SK-N-SH treated with all-trans-retinoic acid at 6 μM for 48 hours (cell line): ENCODE data around the gene AGRP.
A peak's percentile ranks its signal among the peaks of the same experiment; 100 is the strongest.

Source experiments
- ATAC-seq: fragments of 200-7000 bp; cut with Tn5 transposase; 3 replicates; pipeline ENCODE4 v1.9.1; 2020; ENCODE audit warnings: mild to moderate bottlenecking, moderate library complexity
- ARNTL ChIP-seq: fragments of 450-650 bp; formaldehyde crosslinking; IDR thresholded peaks from 2 replicates; pipeline ENCODE4 v1.5.0; 2020; ENCODE audit warnings: low read depth, mild to moderate bottlenecking, moderate library complexity, borderline replicate concordance
- BACH2 ChIP-seq: fragments of 250-450 bp; sonication (Bioruptor Pico); IDR thresholded peaks from 2 replicates; pipeline ENCODE4 v1.9.0; 2021; ENCODE audit warnings: mild to moderate bottlenecking, borderline replicate concordance
- CSDC2 ChIP-seq: fragments of 250-450 bp; sonication (Bioruptor Pico); IDR thresholded peaks from 2 replicates; pipeline ENCODE4 v1.5.0; 2020; ENCODE audit warnings: mild to moderate bottlenecking, moderate library complexity
- ESRRG ChIP-seq: fragments of 250-450 bp; sonication (Bioruptor Pico); IDR thresholded peaks from 2 replicates; pipeline ENCODE4 v1.6.1; 2021; ENCODE audit warnings: mild to moderate bottlenecking
- GLIS3 ChIP-seq: fragments of 250-450 bp; sonication (Bioruptor Pico); IDR thresholded peaks from 2 replicates; pipeline ENCODE4 v1.5.0; 2020; ENCODE audit warnings: mild to moderate bottlenecking, moderate library complexity
- ISL1 ChIP-seq: fragments of 250-450 bp; sonication (Bioruptor Pico); IDR thresholded peaks from 2 replicates; pipeline ENCODE4 v2.1.2; 2022; ENCODE audit warnings: mild to moderate bottlenecking, moderate library complexity
- OSR1 ChIP-seq: fragments of 250-450 bp; sonication (Bioruptor Pico); IDR thresholded peaks from 2 replicates; pipeline ENCODE4 v1.8.0; 2022; ENCODE audit warnings: moderate library complexity, mild to moderate bottlenecking, inconsistent platforms
- PPARA ChIP-seq: fragments of 250-450 bp; sonication (Bioruptor Pico); IDR thresholded peaks from 2 replicates; pipeline ENCODE4 v1.5.0; 2020; ENCODE audit warnings: mild to moderate bottlenecking, borderline replicate concordance
- RARB ChIP-seq: fragments of 250-450 bp; sonication (Bioruptor Pico); IDR thresholded peaks from 2 replicates; pipeline ENCODE4 v1.8.0; 2021; ENCODE audit warnings: mild to moderate bottlenecking, moderate library complexity
- SNAI2 ChIP-seq: fragments of 250-450 bp; sonication (Bioruptor Pico); IDR thresholded peaks from 2 replicates; pipeline ENCODE4 v1.5.0; 2020; ENCODE audit warnings: mild to moderate bottlenecking, moderate library complexity
- TOX ChIP-seq: fragments of 250-450 bp; sonication (Bioruptor Pico); IDR thresholded peaks from 2 replicates; pipeline ENCODE4 v1.8.0; 2021; ENCODE audit warnings: mild to moderate bottlenecking, moderate library complexity, borderline replicate concordance
- ZC3H10 ChIP-seq: fragments of 250-450 bp; sonication (Bioruptor Pico); IDR thresholded peaks from 2 replicates; pipeline ENCODE4 v1.5.1; 2021; ENCODE audit warnings: mild to moderate bottlenecking, moderate library complexity
- ZFP3 ChIP-seq: fragments of 250-450 bp; sonication (Bioruptor Pico); IDR thresholded peaks from 2 replicates; pipeline ENCODE4 v1.5.0; 2020; ENCODE audit warnings: mild to moderate bottlenecking, moderate library complexity
- ZNF70 ChIP-seq: fragments of 450-650 bp; formaldehyde crosslinking; IDR thresholded peaks from 2 replicates; pipeline ENCODE4 v1.5.0; 2020; ENCODE audit warnings: mild to moderate bottlenecking, moderate library complexity
- ZNF8 ChIP-seq: fragments of 450-650 bp; formaldehyde crosslinking; IDR thresholded peaks from 2 replicates; pipeline ENCODE4 v1.5.0; 2020; ENCODE audit warnings: mild to moderate bottlenecking, moderate library complexity
- TF ChIP-seq, protein P1 (sequence below): fragments of 250-450 bp; sonication (Bioruptor Pico); IDR thresholded peaks from 2 replicates; pipeline ENCODE4 v1.5.1; 2021; ENCODE audit warnings: mild to moderate bottlenecking, moderate library complexity
- TF ChIP-seq, protein P2 (sequence below): fragments of 250-450 bp; sonication (Bioruptor Pico); IDR thresholded peaks from 2 replicates; pipeline ENCODE4 v1.8.0; 2021; ENCODE audit warnings: low read depth, mild to moderate bottlenecking, moderate library complexity, borderline replicate concordance
- TF ChIP-seq, protein P3 (sequence below): fragments of 250-450 bp; sonication (Bioruptor Pico); IDR thresholded peaks from 2 replicates; pipeline ENCODE4 v1.5.1; 2020; ENCODE audit warnings: low read depth, mild to moderate bottlenecking, moderate library complexity

The AGRP gene

DNA sequence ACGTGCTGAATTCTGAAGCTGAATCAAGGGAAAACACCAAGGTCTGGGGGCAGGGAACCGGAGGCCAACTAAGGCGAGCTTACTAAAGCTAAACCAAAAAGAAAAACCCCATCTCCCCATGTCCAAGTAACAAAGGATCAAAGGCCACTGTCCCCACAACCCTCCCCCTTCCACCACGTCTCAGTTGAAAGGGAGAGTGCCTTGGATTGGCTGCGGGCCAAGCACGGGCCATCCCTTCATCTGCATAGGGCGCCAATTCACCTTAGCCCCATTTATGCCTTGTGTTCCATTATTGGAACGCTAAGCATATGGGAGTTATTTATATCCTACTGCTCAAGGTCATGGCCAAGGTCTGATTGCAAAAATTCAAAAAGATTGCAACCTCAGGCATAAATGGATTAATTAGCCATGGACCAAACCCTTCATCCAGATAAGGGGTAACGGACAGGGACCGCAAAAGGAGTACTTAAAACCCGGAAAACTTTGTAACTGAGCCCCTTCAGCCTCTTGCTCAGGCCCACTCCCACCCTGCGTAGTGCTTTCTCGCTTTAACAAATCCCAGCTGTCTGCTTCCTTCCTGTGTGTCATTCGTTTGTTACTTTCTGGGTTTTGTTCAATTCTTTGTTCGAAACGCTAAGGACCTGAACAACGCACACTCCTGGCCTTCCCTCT lies 1.6 kb downstream of the AGRP start:
- TF ChIP-seq ZFP3 (CRISPR knock-in tag) (no peak), SNAI2 (CRISPR knock-in tag) (no peak), GLIS3 (CRISPR knock-in tag) (no peak), CSDC2 (CRISPR knock-in tag) (no peak), ESRRG (no peak), OSR1 (CRISPR knock-in tag) (no peak), ZNF8 (CRISPR knock-in tag) (no peak), PPARA (CRISPR knock-in tag) (no peak)
- TF ChIP-seq, protein P1, sequence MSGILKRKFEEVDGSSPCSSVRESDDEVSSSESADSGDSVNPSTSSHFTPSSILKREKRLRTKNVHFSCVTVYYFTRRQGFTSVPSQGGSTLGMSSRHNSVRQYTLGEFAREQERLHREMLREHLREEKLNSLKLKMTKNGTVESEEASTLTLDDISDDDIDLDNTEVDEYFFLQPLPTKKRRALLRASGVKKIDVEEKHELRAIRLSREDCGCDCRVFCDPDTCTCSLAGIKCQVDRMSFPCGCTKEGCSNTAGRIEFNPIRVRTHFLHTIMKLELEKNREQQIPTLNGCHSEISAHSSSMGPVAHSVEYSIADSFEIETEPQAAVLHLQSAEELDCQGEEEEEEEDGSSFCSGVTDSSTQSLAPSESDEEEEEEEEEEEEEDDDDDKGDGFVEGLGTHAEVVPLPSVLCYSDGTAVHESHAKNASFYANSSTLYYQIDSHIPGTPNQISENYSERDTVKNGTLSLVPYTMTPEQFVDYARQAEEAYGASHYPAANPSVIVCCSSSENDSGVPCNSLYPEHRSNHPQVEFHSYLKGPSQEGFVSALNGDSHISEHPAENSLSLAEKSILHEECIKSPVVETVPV (CRISPR knock-in tag), result no peak
- peak; percentile 13 for ATAC-seq

DNA sequence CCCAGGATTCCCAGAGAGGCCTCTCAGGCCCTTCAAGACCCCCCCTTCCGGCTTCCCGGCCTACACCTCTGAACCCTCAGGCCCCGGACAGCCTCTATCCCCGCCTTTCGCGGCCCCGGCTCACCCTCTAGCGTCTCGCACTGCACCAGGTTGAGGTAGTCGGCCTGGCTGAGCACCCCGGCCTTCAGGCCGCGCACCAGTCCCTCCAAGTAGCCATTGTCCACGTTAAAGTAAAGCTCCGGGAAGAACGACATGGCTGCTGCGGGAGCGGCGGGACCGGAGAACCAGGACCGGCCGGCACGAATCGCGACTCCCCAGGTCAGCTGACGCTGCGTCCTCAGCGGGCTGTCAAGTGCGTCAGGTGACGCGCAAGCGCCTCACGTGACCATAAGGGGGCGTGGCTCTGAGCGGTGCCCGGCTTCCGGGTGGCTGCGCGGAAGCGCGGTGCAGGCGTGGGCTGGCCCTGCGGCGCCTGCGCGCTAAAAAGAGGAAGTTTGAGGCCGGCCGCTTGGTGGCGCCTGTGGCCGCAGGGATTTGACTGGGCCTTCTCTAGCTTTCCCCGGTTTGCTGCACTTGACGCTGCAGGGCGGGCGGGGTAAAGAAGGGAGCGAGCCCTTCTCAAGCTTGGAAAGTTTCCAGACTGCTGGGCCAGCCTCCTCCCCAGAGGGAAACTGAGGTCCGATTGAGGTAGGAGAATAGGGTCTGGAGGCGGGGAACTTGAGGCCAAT lies 2.4 kb downstream of the AGRP start, which contains the start of gene ATP6V0D1:
Gene ATP6V0D1, minus strand, starts transcription at position 325 of the 728 bp plus-strand sequence. Its CDS starts 71 bp downstream, at position 254.
- TF ChIP-seq ZNF70 (CRISPR knock-in tag) (no peak), TOX (CRISPR knock-in tag) (no peak), ISL1 (CRISPR knock-in tag) (no peak), RARB (CRISPR knock-in tag) (no peak), CSDC2 (CRISPR knock-in tag) (no peak), ZC3H10 (no peak)
- ATAC-seq, result peak; percentile 89

DNA sequence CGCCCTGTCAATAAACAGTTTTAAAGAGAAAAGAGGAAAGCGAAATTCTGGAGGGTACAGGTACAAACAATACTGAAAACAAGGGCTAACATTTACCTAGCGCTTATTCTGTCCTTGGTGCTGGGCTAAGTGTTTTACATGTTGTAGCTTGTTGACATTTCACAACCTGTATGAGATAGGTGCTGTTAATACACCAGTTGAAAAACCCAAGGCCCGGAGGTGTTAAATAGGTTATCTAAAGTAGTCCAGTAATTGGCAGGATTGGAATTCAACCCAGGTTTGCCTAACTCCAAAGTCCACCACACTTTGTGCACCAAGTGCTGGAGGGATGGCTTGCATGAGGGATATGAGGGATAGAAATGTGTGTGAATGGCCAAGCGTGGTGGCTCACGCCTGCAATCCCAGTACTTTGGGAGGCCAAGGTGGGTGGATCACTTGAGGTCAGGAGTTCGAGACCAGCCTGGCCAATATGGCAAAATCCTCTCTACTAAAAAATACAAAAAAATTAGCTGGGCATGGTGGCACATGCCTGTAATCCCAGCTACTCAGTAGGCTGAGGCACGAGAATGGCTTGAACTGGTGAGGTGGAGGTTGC lies 5.3 kb downstream of the AGRP start:
- no peak for ATAC-seq
- TF ChIP-seq, protein P1 (CRISPR knock-in tag), result no peak
- TF ChIP-seq RARB (CRISPR knock-in tag), result no peak
- TF ChIP-seq TOX (CRISPR knock-in tag), result no peak

DNA sequence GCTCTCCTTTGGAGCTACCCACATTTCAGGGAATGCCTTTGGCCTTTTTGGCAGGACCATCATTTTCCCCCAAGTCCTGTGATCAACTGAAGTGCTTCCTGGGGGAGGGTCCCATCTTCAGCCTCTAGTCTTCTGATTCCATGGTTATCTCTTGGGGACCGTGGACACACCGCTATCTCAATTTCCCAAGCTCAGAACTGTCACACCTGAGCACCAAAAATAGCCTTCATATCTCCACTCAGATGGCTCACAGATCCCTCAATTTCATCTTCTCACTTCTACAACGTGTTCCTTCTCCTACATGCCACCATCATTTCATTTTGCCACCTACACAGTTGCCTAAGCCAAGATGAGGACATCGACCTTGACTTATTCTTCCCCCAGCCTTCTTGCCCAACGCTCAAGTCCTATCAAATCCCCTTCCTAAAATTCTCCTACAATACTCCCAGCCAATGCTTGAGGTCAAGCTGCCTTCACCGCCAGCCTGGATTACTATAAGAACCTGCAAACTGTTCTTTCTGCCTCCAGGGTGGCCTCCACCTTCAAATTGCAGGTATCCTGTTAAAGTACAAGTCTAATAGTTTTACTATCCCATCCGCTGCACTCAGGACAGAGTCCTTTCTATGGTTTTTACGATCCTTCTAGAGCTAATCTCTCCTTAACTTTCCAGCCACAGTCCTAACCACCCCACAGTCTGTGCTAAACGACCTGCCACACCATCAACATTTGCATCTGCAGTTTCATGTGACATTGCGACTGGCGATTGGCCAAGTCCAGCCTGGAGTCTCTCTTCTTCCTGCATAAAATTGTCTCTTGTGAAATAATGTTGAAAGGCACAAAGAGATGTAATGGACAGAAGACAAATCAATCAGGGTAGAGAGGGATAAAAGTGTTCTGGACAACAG lies 8.5 kb downstream of the AGRP start:
- ATAC-seq, result no peak
- TF ChIP-seq BACH2 (CRISPR knock-in tag) (no peak), PPARA (CRISPR knock-in tag) (no peak), GLIS3 (CRISPR knock-in tag) (no peak), RARB (CRISPR knock-in tag) (no peak), ZC3H10 (no peak), ESRRG (no peak), ARNTL (no peak), ZFP3 (CRISPR knock-in tag) (no peak), ZNF70 (CRISPR knock-in tag) (no peak)
- TF ChIP-seq, protein P1 (CRISPR knock-in tag), result no peak
- TF ChIP-seq, protein P2, sequence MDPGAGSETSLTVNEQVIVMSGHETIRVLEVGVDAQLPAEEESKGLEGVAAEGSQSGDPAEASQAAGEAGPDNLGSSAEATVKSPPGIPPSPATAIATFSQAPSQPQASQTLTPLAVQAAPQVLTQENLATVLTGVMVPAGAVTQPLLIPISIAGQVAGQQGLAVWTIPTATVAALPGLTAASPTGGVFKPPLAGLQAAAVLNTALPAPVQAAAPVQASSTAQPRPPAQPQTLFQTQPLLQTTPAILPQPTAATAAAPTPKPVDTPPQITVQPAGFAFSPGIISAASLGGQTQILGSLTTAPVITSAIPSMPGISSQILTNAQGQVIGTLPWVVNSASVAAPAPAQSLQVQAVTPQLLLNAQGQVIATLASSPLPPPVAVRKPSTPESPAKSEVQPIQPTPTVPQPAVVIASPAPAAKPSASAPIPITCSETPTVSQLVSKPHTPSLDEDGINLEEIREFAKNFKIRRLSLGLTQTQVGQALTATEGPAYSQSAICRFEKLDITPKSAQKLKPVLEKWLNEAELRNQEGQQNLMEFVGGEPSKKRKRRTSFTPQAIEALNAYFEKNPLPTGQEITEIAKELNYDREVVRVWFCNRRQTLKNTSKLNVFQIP (CRISPR knock-in tag), result no peak
- TF ChIP-seq, protein P3, sequence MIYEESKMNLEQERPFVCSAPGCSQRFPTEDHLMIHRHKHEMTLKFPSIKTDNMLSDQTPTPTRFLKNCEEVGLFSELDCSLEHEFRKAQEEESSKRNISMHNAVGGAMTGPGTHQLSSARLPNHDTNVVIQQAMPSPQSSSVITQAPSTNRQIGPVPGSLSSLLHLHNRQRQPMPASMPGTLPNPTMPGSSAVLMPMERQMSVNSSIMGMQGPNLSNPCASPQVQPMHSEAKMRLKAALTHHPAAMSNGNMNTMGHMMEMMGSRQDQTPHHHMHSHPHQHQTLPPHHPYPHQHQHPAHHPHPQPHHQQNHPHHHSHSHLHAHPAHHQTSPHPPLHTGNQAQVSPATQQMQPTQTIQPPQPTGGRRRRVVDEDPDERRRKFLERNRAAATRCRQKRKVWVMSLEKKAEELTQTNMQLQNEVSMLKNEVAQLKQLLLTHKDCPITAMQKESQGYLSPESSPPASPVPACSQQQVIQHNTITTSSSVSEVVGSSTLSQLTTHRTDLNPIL, result no peak
